Hematopoietic multipotent progenitor cell treated with erythropoietin and hydrocortisone succinate and interleukin-3 and kit ligand, for 4 days (in vitro differentiated cells): ENCODE measurements around the gene ASCL5.

Experiments used
- DNase-seq: peaks from one replicate; pipeline ENCODE4 v3.0.0-alpha.2; 2015

ASCL5 gene

GRCh38 chr1:201136355-201137023 lies 9.5 kb upstream of the ASCL5 start:
- DNase-seq: no peak

DNA sequence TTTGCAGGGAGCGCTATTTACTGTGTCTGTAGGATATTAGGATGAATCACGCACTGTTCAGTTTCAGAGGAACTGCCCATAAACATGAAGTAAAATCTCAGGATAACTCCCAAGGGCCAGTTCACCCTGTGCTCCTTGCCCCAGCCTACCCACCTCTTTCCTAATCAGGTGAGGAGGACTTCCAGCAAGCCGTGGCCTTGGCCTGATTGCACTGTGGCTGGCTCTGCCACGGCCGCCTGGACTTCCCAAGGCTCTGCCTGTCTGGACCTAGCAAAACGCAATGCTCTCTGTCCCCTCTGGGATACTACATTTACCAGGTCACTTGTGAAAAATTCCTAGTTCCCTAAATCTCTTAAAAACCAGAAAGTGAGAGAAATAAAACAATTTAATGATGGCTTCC lies 7.4 kb upstream of the ASCL5 start:
- DNase-seq: no peak

GRCh38 chr1:201131398-201131797 lies 4.4 kb upstream of the ASCL5 start:
- no peak for DNase-seq

DNA sequence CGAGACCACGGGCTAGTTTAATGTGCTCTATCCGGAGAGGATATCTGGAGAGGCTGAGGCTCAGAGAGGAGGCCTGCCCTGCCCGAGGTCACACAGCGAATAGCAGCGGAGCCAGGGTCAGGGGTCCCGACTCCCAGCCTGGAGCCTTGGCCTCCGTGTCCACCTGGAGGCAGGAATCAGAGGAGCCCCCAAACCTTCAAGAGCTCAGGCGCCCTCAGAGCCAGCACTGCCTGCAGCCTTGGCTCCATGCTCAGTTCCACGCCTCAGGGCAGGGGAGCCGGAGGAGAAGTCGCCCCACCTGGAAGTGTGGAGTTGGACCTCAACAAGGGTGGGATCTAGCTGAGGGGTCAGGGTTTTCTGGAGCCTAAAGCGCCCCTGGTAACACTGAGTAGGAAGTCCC lies 2.0 kb upstream of the ASCL5 start:
- DNase-seq: no peak

- DNase-seq: no peak
Observed at GRCh38 chr1:201128476-201128875, 1.5 kb upstream of the ASCL5 start.

- no peak for DNase-seq
Observed at GRCh38 chr1:201127755-201128455, 921 bp upstream of the ASCL5 start.

DNA sequence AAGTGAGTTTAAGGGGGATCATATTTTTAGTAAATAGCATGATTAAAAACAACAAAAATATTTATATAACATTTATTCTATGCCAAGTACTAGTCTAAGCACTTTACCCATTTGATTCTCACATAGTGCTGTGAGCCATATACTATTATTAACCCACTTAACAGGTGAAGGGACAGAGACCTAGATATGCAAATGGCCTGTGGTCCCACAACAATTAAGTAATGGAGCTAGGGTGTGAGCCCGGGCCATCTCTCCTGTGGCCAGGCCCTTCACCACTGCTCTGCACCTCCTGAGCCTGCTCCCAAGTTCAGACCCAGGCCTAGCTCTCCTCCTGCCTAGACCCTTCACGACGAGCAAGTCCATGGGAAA lies 537 bp downstream of the ASCL5 start:
- no peak for DNase-seq

DNA sequence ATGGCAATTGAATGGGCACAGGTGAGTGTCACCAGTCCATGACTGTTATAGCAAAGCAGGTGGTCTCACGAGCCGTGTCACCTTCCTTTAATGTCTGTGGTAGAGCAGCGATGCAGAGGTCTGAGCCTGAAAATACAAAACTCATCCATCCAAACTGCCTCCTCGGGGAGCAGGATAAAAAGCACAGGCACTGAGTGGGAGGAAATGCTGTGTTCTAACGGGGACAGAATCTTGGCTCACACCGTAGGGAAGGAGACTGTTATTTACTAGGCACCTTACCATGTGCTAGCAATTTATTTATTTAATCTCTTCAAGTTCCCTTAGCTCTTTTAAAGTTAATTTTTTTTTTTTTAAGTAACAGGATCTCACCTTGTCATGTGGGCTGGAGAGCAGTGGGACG lies 1.2 kb downstream of the ASCL5 start:
- DNase-seq: no peak

DNA sequence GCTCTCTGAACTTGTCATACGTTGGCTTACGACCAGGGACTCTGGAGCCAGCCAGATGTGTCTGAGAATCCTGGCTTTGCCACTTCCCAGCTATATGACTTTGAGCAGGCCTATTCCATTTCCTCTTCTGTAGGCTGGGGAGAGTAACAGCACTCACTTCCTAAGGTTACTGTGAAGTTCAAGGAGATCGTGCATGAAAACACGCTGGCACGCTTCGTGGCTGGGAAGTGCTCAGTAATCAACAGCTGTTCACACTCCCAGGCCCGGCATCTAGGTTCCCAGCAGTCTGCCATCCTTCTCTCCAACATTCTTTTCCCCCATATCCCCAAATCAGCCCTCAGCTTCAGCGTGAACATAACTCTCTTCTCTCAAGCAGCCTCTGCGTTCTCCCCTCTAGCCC lies 2.0 kb downstream of the ASCL5 start:
- DNase-seq: no peak

GRCh38 chr1:201123866-201124265 lies 3.1 kb downstream of the ASCL5 start:
- DNase-seq: no peak

- no peak for DNase-seq
Observed at GRCh38 chr1:201122321-201122957, 4.5 kb downstream of the ASCL5 start.

- DNase-seq: peak; percentile 71
Observed at GRCh38 chr1:201119206-201120197, 7.5 kb downstream of the ASCL5 start.

DNA sequence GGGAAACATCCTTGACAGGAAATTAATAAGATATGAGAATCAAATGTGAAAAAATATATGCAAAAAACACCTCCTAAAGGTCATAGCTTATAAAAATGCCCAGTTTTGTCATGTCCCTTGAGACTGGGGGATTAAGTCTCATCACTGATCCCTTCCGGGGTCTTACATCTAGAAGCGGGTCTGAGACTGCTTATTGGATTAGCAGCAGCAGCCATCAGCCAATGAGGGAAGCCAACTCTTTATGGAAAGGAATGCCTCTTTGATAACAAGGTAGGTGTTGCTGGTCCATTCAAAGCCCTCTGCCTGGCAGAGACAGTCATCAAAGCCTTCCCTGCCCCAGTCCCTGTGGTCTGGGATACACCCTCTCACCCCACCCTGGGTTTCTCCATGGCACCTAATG lies 10.9 kb downstream of the ASCL5 start:
- DNase-seq: no peak

DNA sequence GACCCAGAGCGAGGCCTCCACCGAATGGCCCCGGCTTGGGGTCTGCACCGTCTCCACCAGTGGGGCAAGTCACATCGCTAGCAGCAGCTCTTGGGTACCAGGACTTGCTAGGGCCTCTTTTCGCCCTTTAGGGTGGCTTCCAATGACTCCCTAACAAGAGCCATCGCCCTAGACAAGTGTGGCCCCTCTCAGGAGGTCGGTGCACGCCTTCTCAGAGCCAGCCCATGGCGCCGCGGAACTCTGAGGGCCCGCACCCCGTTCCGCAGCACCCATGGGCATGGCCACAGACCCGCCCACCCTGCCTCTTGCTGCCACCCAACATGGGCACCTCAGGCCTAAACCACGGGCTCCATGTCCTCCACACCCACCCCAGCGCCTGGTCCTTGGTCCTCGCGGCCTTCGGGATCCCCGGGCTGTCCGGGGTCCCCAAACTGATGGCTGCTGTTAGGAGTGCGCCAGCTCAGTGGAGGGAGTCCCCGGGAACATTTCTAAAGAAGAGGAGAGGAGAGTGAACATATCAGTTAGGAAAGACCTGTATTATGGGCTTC lies 11.5 kb downstream of the ASCL5 start:
- DNase-seq: no peak

DNA sequence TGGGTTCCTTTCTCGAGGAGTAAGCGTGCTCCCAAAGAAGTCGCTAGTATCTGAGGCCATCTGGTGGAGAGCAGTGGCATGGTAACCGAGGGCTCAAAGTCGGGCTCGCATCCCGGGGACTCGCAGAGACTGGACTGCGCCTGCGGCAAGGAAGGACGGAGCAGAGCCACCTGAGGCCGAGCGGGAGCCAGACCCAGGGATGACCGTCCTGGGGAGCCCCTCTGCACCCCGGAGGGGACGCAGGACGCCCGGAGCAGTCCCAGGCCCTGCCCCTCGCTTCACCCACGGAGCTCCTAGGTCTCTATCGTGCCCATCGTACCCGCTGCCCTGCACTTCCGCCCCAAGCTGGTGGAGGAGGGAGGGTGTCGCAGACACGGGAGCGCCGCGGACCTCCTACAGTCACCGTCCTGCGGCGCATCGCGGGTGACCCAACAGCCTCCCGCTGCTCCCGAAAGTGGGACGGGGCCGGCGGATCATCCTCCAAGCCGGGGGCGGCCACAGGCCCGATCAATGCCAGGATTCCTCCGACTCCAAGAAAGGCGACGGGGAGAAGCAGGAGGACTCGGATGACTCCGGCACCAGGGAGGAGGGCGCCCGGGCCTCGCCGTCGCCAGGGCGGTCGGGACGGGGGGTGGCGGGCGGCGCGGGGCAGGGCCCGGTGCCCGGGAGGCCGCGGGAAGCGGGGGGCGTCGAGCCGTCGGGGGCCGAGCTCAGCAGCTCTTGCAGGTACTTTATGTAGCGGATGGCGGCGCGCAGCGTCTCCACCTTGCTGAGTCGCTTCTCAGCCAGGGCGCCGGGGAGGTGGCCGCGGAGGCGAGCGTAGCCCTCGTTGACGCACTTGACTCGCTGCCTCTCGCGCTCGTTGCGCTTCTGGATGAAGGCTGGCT lies 12.5 kb downstream of the ASCL5 start:
- peak; percentile 92 for DNase-seq

- DNase-seq: peak; percentile 7
Observed at GRCh38 chr1:201113451-201114244, 13.3 kb downstream of the ASCL5 start.

DNA sequence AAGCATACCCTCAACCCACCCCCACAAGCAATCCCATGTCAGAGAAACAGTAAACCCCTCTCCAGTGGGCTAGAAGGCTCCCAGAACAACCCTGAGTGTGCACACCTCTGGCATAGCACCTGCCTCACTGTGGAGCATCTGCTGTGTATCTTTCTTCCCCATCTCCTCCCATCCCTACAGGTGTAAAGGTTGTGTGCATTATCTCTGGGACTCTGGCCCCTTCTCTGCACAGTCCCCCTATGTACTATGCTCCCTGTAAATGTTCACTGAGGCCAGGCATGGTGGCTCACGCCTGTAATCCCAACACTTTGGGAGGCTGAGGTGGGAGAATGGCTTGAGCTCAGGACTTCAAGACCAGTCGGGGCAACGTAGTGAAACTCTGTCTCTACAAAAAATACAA lies 14.1 kb downstream of the ASCL5 start:
- no peak for DNase-seq

GRCh38 chr1:201112173-201112731 lies 14.7 kb downstream of the ASCL5 start, which contains the start of gene CACNA1S:
TSS of gene CACNA1S (minus strand) at chr1:201112426. CDS start at chr1:201112339, 87 bp downstream.
- DNase-seq: no peak

- DNase-seq: no peak
Observed at GRCh38 chr1:201111672-201112071, 15.3 kb downstream of the ASCL5 start.

GRCh38 chr1:201111156-201111555 lies 15.8 kb downstream of the ASCL5 start:
- no peak for DNase-seq
